Activated T-cell treated with anti-CD3 and anti-CD28 coated beads, Interleukin-2, amount 50 U/mL, for 72 hours (primary cell): ENCODE results near the gene TEDC2. TPM values are rescaled to one million over a fixed set of nuclear protein-coding genes. Genes with fewer than 3 reads are reported as not detected.

Experiments used
- ATAC-seq, 2 donors: fragments of 150-1000 bp; cut with Tn5 transposase; replicated peaks in 1 of 2; 2 replicates each; pipeline ENCODE4 v1.10.0; 2021; ENCODE audit warnings: moderate library complexity in 2 of 2, mild to moderate bottlenecking in 1 of 2
- DNase-seq, 2 donors: peaks; one replicate each; pipeline ENCODE4 v3.0.0; 2021 to 2022; ENCODE audit warnings: mixed read lengths in 1 of 2
- H3K27ac Mint-ChIP-seq: one replicate; pipeline ENCODE4 v1.8.0; 2022; ENCODE audit warnings: mild to moderate bottlenecking, moderate library complexity, mixed read lengths
- H3K27me3 Mint-ChIP-seq: one replicate; pipeline ENCODE4 v1.8.0; 2022; ENCODE audit warnings: low read depth, mixed read lengths
- H3K36me3 Mint-ChIP-seq, 2 donors: one replicate each; pipeline ENCODE4 v1.8.0; 2022; ENCODE audit warnings: mixed read lengths in 2 of 2, mild to moderate bottlenecking in 1 of 2; ENCODE audit not compliant: insufficient read depth in 2 of 2
- H3K4me1 Mint-ChIP-seq: one replicate; pipeline ENCODE4 v1.8.0; 2022; ENCODE audit warnings: low read depth, mixed read lengths
- H3K4me3 Mint-ChIP-seq, 2 donors: one replicate each; pipeline ENCODE4 v1.8.0; 2022; ENCODE audit warnings: mild to moderate bottlenecking in 2 of 2, mixed read lengths in 2 of 2, moderate library complexity in 2 of 2
- H3K9me3 Mint-ChIP-seq, 2 donors: one replicate each; pipeline ENCODE4 v1.8.0; 2022; ENCODE audit warnings: mixed read lengths in 2 of 2
- total RNA-seq, 2 donors: library from RNA; stranded (reverse); gene quantifications; one replicate each; pipeline ENCODE4 v1.2.3, GENCODE V29; 2022

TEDC2 gene
- total RNA-seq, 2 donors from 2014 or later: 23.0 to 32.7 TPM

- no peaks in the 10 kb centered on the region for H3K9me3 Mint-ChIP-seq
- ATAC-seq: no peak
- H3K4me3 Mint-ChIP-seq: peak overlapping the region in 1 of 2 donors; percentile 48
- H3K36me3 Mint-ChIP-seq: peaks cover 0 to 6% of the 10 kb centered on the region in 2 donors
- H3K27ac Mint-ChIP-seq: no peak overlapping the region
- no peaks in the 10 kb centered on the region for H3K27me3 Mint-ChIP-seq
- peaks cover 15% of the 10 kb centered on the region for H3K4me1 Mint-ChIP-seq
- no peak for DNase-seq
Measured at GRCh38 chr16:2462031-2462866, 2.3 kb downstream of the TEDC2 start.

GRCh38 chr16:2464333-2464732, 4.4 kb downstream of the TEDC2 start:
- H3K27ac Mint-ChIP-seq: no peak overlapping the region
- H3K9me3 Mint-ChIP-seq: no peaks in the 10 kb centered on the region
- DNase-seq (no peak), ATAC-seq (no peak)
- peaks cover 14% of the 10 kb centered on the region for H3K4me1 Mint-ChIP-seq
- peaks cover 0 to 3% of the 10 kb centered on the region in 2 donors for H3K36me3 Mint-ChIP-seq
- H3K27me3 Mint-ChIP-seq: peaks cover 7% of the 10 kb centered on the region
- no peak overlapping the region for H3K4me3 Mint-ChIP-seq

DNA sequence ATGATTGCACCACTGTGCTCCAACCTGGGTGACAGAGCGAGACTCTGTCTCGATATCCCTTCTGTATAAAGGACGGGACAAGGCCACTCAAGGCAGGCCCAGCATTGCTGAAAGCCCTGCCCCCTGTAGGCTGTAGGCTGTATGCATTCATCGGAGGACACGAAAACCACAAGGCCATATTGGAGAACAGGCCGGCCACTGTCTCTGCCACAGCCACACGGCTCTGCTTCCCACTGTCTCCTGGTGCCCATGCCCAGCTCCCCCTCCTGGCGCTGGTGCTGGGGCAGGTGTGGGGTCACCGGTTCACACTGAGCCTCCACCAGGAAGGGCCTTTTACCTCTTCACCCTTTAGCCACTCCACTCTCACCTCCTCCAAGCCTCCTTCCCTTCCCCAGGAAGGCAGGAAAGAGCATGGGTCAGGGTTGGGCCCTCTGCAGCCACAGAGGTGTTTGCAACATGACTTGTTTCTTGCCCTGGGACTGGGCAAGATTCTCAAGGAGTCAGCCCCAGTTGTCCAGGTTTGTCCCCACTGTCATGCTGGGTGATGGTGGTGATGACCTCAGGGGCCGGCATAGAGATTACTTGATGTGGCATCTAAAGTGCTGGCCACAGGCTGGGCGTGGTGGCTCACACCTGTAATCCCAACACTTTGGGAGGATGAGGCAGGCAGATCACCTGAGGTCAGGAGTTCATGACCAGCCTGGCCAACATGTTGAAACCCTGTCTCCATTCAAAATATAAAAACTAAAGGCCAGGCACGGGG, 5.9 kb downstream of the TEDC2 start:
- no peaks in the 10 kb centered on the region for H3K36me3 Mint-ChIP-seq

GRCh38 chr16:2466667-2467527, 7.0 kb downstream of the TEDC2 start:
- peak overlapping the region in 1 of 2 donors; percentile 50 for H3K4me3 Mint-ChIP-seq
- H3K4me1 Mint-ChIP-seq: peaks cover 4% of the 10 kb centered on the region
- no peak overlapping the region for H3K27ac Mint-ChIP-seq
- ATAC-seq (peak; percentile 2 to 3), DNase-seq (no peak)
- H3K9me3 Mint-ChIP-seq: no peaks in the 10 kb centered on the region
- no peaks in the 10 kb centered on the region for H3K36me3 Mint-ChIP-seq
- peaks cover 20% of the 10 kb centered on the region for H3K27me3 Mint-ChIP-seq

More for the DNA sequence above, 5.9 kb downstream of the TEDC2 start:
- Mint-ChIP-seq H3K4me3 (no peak overlapping the region), H3K27ac (no peak overlapping the region), H3K4me1 (peaks cover 9% of the 10 kb centered on the region), H3K27me3 (peaks cover 20% of the 10 kb centered on the region), H3K9me3 (no peaks in the 10 kb centered on the region)
- DNase-seq: no peak
- ATAC-seq: no peak

DNA sequence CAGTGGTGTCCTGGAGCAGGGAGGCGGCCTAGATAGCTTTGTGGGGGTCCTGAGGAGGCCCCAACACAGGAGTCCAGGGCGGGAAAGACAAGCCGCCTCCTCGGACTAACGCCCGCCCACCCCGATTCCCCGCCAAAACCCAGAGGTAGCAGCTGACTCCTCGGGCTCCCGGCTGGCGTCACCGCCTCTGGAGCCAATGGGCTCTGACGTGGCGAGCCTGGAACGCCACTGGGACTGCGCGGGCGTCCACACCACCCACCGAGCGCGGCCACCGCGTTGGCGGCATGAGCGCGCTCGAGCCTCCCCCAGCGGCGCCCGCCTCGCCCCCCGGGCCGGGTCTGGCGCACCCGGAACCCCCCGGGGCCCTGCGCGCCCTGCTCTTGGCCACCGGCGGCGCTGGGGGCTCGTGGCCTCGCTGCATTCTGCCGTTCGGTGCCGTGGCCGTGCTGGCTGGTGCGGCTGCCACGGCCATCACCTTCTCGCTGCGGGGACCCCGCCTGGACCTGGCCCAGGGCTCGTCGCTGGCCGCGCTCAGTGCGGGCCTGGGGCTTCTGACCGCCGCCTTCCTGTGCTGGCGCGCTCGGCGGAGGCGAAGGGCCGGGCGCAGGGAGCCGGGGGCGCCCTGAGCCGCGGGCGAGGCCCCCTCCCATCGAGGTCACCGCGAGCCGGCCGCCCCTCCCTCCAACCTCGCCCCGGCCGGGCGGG, 7.8 kb downstream of the TEDC2 start:
- DNase-seq (no peak), ATAC-seq (peak; percentile 27 to 38)
- H3K27me3 Mint-ChIP-seq: peaks cover 20% of the 10 kb centered on the region
- no peaks in the 10 kb centered on the region for H3K9me3 Mint-ChIP-seq
- H3K4me1 Mint-ChIP-seq: peaks cover 4% of the 10 kb centered on the region
- H3K4me3 Mint-ChIP-seq: peak overlapping the region in 1 of 2 donors; percentile 75
- no peaks in the 10 kb centered on the region for H3K36me3 Mint-ChIP-seq
- H3K27ac Mint-ChIP-seq: no peak overlapping the region

- peaks cover 25% of the 10 kb centered on the region for H3K27me3 Mint-ChIP-seq
- H3K9me3 Mint-ChIP-seq: no peaks in the 10 kb centered on the region
- peaks cover 10% of the 10 kb centered on the region for H3K4me1 Mint-ChIP-seq
- peak overlapping the region; percentile 73 to 75 for H3K4me3 Mint-ChIP-seq
- no peak overlapping the region for H3K27ac Mint-ChIP-seq
- ATAC-seq (peak; percentile 33 to 49), DNase-seq (peak; percentile 27 to 28)
- no peaks in the 10 kb centered on the region for H3K36me3 Mint-ChIP-seq
Measured at GRCh38 chr16:2468233-2468724, 8.4 kb downstream of the TEDC2 start.

- no peaks in the 10 kb centered on the region for H3K9me3 Mint-ChIP-seq
- peak overlapping the region; percentile 73 to 75 for H3K4me3 Mint-ChIP-seq
- no peaks in the 10 kb centered on the region for H3K36me3 Mint-ChIP-seq
- ATAC-seq: peak; percentile 2 to 9
- peaks cover 26% of the 10 kb centered on the region for H3K27me3 Mint-ChIP-seq
- H3K4me1 Mint-ChIP-seq: peaks cover 12% of the 10 kb centered on the region
- DNase-seq: no peak
- H3K27ac Mint-ChIP-seq: no peak overlapping the region
Measured at GRCh38 chr16:2468725-2469398, 9.0 kb downstream of the TEDC2 start.

GRCh38 chr16:2469399-2470233, 9.7 kb downstream of the TEDC2 start:
- no peak overlapping the region for H3K4me3 Mint-ChIP-seq
- H3K36me3 Mint-ChIP-seq: no peaks in the 10 kb centered on the region
- peaks cover 26% of the 10 kb centered on the region for H3K27me3 Mint-ChIP-seq
- no peak for ATAC-seq
- H3K9me3 Mint-ChIP-seq: no peaks in the 10 kb centered on the region
- H3K27ac Mint-ChIP-seq: no peak overlapping the region
- no peak for DNase-seq
- peaks cover 12% of the 10 kb centered on the region for H3K4me1 Mint-ChIP-seq

DNA sequence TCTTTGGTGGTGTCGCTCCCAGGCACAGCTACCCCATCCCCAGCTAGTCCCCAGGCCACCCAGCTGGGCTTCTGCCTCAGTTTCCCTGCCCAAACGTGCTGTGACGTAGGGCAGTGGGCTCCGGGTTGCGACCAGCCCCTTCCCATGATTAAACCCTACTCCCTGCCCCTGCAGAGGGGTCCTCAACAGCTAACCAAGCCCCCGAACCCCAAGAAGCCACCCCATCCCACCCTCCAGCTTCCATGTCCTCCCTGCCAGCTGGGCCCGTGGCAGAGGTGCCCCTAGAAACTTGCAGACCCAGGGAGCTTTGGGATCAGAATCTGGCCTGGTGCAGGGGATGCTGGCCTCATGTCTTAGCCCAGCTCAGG, 10.3 kb downstream of the TEDC2 start:
- Mint-ChIP-seq H3K9me3 (no peaks in the 10 kb centered on the region), H3K4me3 (peak overlapping the region in 1 of 2 donors; percentile 22), H3K27me3 (peaks cover 26% of the 10 kb centered on the region), H3K36me3 (no peaks in the 10 kb centered on the region), H3K4me1 (peaks cover 12% of the 10 kb centered on the region), H3K27ac (no peak overlapping the region)
- no peak for ATAC-seq
- no peak for DNase-seq

DNA sequence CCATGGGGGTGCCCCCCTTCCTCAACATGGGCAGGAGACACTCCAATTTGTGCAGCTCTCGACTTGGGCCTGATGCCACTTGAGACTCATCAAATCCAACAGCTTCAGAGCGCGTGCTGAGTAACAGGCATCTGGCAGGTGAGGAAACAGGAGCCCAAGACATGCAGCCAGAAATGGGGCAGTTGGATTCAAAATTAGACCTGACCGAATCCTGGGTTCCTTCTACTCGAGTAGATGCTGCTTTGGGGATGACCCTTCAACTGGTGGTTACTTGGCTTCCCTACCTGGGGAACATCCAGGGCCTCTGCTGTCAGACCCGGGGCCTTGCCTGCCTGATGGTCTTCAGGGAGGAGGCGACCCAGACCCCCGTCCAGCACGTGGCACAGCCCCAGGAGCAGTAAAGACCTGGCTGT, 10.7 kb downstream of the TEDC2 start:
- Mint-ChIP-seq H3K4me3 (peak overlapping the region in 1 of 2 donors; percentile 22), H3K27me3 (peaks cover 26% of the 10 kb centered on the region), H3K9me3 (no peaks in the 10 kb centered on the region), H3K4me1 (peaks cover 12% of the 10 kb centered on the region), H3K36me3 (no peaks in the 10 kb centered on the region), H3K27ac (no peak overlapping the region)
- DNase-seq: no peak
- no peak for ATAC-seq

- Mint-ChIP-seq H3K4me1 (peaks cover 15% of the 10 kb centered on the region), H3K9me3 (no peaks in the 10 kb centered on the region), H3K27me3 (peaks cover 26% of the 10 kb centered on the region), H3K36me3 (no peaks in the 10 kb centered on the region), H3K4me3 (peak within 1 kb of the TSS; percentile 29 to 62), H3K27ac (no peak within 1 kb of the TSS)
- DNase-seq: peak in 1 of 2 donors; percentile 32
- no peak for ATAC-seq
Measured at GRCh38 chr16:2471016-2471652, 11.2 kb downstream of the TEDC2 start, which contains the start of gene NTN3. Gene NTN3, plus strand, starts transcription at chr16:2471297. Its CDS starts 405 bp downstream, at chr16:2471702.
